ENCODE results near the gene DNAJC4.

DNA sequence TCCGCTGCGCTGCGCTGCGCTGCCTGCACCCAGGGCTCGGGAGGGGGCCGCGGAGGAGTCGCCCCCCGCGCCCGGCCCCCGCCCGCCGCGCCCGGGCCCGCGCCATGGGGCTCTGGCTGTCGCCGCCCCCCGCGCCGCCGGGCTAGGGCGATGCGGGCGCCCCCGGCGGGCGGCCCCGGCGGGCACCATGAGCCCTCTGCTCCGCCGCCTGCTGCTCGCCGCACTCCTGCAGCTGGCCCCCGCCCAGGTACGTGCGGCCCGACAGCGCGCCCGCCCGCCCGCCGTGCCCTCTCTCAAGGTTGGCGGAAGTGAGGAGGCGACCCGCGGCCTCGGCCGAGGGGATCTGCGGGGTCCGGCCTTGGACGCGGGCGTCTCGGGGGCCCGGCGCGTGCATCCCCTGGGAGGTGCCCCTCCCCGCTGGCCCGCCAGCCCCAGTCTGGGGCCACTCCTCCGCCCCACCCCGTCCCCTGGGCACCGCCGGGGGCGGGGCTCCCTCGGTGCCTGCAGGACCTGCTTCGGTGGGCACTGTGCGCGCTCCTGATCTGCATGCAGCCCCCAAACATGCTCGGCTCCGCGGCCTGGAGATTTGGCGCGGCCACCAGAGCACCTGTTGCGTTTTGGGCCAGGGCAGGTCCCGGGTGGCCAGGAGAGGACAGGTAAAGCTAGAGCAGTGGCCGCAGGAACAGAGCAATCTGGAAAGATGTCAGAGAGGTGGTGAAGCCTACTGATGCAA is 4.5 kb downstream of the DNAJC4 start:
- TF ChIP-seq CTCF (conservative IDR thresholded peaks at IDR 0.05; ENCODE audit: low read length): no peak
- no peak for TF ChIP-seq EZH2phosphoT487 (IDR thresholded peaks at IDR 0.05; ENCODE audit: borderline replicate concordance)
